Mucosa of descending colon (tissue), 3 donors: Measurements from ENCODE around the gene CHD8. TPM values are rescaled to one million over a fixed set of nuclear protein-coding genes. Genes with fewer than 3 reads are reported as not detected.

Source experiments
- ATAC-seq: fragments of 200-7000 bp; cut with Tn5 transposase; one replicate; pipeline ENCODE4 v1.9.1; 2020; ENCODE audit warnings: mild to moderate bottlenecking, moderate library complexity
- DNase-seq, 3 donors: peaks; one replicate each; pipeline ENCODE4 v3.0.0-alpha.2; 2020
- H3K36me3 ChIP-seq: fragments of 200-600 bp; one replicate; pipeline ENCODE4 v1.8.0; 2021; ENCODE audit warnings: low read depth, mild to moderate bottlenecking
- H3K4me1 ChIP-seq: fragments of 200-600 bp; one replicate; pipeline ENCODE4 v1.8.0; 2021; ENCODE audit warnings: low read depth, mild to moderate bottlenecking
- H3K4me3 ChIP-seq: fragments of 200-600 bp; one replicate; pipeline ENCODE4 v1.8.0; 2021; ENCODE audit warnings: mild to moderate bottlenecking
- H3K9me3 ChIP-seq: fragments of 200-600 bp; one replicate; pipeline ENCODE4 v1.8.0; 2021; ENCODE audit warnings: mild to moderate bottlenecking
- CTCF ChIP-seq: fragments of 200-600 bp; IDR thresholded peaks from one replicate; pipeline ENCODE4 v1.8.0; 2022; ENCODE audit warnings: antibody characterized with exemption, mild to moderate bottlenecking
- intact Hi-C, 2 donors: fragments of 100-400 bp; cut with DNase I in 1 of 2; cut with micrococcal nuclease in 1 of 2; formaldehyde crosslinking; loops; one replicate each; pipeline versions ENCODE4 v1.11.0 to v1.11.1; 2022; cut with DNase I, micrococcal nuclease
- long read RNA-seq, 2 donors: library from polyadenylated mRNA; unstranded; transcript quantifications; one replicate each; pipeline ENCODE4 v2.0.0, GENCODE V29; 2019 to 2021
- total RNA-seq, 3 donors: library from RNA; stranded (reverse); fragmentation: NEBNext Ultra II Directional in 2 of 3; extraction: Animal tissue kit (Norgen Biotek cat#: 25700) in 2 of 3; gene quantifications; one replicate each; pipeline versions ENCODE4 v1.2.1 to v1.2.4, GENCODE V29; 2021 to 2023
- donor health status: DM: no; HTN: no; CAD: no; lungs with moderate emphysema.
- donor health status: DM: no; HTN: no; CAD: no.
- donor health status: DM: no; HTN: yes; CAD: no.

The CHD8 gene
- 10 to 100 TPM; 54.3 to 69.1 (median 60.5) TPM for total RNA-seq
- long read RNA-seq, donor 1, partial matches to known transcripts = 10 of 10 reads
- long read RNA-seq, donor 1, other reads (novel, unspliced or antisense) = 0 of 10 reads
- long read RNA-seq, donor 2, partial matches to known transcripts = 0 of 1 reads
- long read RNA-seq, donor 2, other reads (novel, unspliced or antisense) = 1 of 1 reads

GRCh38 chr14:21455912-21456667, at the start of gene CHD8:
Gene CHD8, minus strand, starts transcription at chr14:21456123. Its CDS starts 24,480 bp downstream, at chr14:21431643.
- peaks cover 24% of the 10 kb centered on the region for H3K4me1 ChIP-seq
- peak within 1 kb of the TSS; percentile 59 for H3K4me3 ChIP-seq
- peak; percentile 99 to 100 (median 100) for DNase-seq
- peak; percentile 98 for ATAC-seq
- peaks cover 5% of the 10 kb centered on the region for H3K36me3 ChIP-seq
- peak; percentile 42 for TF ChIP-seq CTCF
- no peaks in the 10 kb centered on the region for H3K9me3 ChIP-seq
- intact Hi-C loops = no loop called here

GRCh38 chr14:21505012-21505553, 49.2 kb upstream of the CHD8 start:
- peaks cover 14% of the 10 kb centered on the region for H3K4me1 ChIP-seq
- ATAC-seq = no peak
- TF ChIP-seq CTCF = no peak
- no peaks in the 10 kb centered on the region for H3K9me3 ChIP-seq
- no peak for DNase-seq
- H3K4me3 ChIP-seq = no peak overlapping the region
- H3K36me3 ChIP-seq = no peaks in the 10 kb centered on the region
- intact Hi-C loops = no loop called here

- no peak for ATAC-seq
These were observed 47.5 kb upstream of the CHD8 start for GRCh38 chr14:21503376-21503775.

GRCh38 chr14:21501568-21501967, 45.6 kb upstream of the CHD8 start:
- no peaks in the 10 kb centered on the region for H3K36me3 ChIP-seq
- intact Hi-C loops = no loop called here

More at GRCh38 chr14:21503376-21503775, 47.5 kb upstream of the CHD8 start:
- DNase-seq = no peak
- H3K4me1 ChIP-seq = no peaks in the 10 kb centered on the region
- H3K9me3 ChIP-seq = no peaks in the 10 kb centered on the region
- intact Hi-C loops = no loop called here
- TF ChIP-seq CTCF = no peak
- no peaks in the 10 kb centered on the region for H3K36me3 ChIP-seq
- H3K4me3 ChIP-seq = no peak overlapping the region

More at GRCh38 chr14:21501568-21501967, 45.6 kb upstream of the CHD8 start:
- TF ChIP-seq CTCF = no peak
- Histone ChIP-seq H3K4me1 (no peaks in the 10 kb centered on the region), H3K4me3 (no peak overlapping the region), H3K9me3 (no peaks in the 10 kb centered on the region)
- DNase-seq = no peak
- ATAC-seq = no peak
